Measurements from ENCODE around the gene SDK1. TPM values are rescaled to one million over a fixed set of nuclear protein-coding genes. Genes with fewer than 3 reads are reported as not detected.

SDK1 gene
- total and polyA plus RNA-seq, 2 of the 8 experiments (the other 6 are each of a cell fraction or from before 2014, with no cell fraction given): 3.3 to 7.2 TPM

DNA sequence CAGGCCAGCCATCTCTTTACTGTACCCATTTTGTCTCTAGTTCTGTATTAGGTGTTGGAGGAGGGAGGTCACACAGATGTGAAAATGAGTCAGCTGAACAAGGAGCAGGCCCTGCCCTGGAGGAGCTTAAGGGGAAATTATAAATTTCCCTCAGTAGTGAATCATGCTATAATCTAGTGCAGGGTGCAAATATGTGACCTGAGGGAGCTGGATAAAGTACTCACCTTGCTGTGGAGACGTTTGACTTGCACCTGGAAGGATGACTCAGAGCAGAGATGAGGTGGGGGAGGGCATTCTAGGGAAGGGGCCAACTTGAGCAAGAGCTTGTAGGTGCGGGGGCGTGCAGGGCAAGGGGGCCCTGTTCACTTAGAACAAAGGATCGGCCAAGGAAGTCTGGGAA is 610.6 kb downstream of the SDK1 start:
- no peak overlapping the region for H3K4me3 ChIP-seq (ENCODE audit: extremely low read depth in 1 of 4, insufficient read depth in 2 of 4, low read depth in 3 of 4, low read length in 4 of 4)
- H2BK120ac ChIP-seq (replicated peaks; ENCODE audit: low read depth, low read length): no peak overlapping the region
- 0 out of 2 replicates have a peak overlapping the region, but pooled peaks have one; percentile 28 for H2AK5ac ChIP-seq (ENCODE audit: low read depth, low read length)
- H3K23me2 ChIP-seq (ENCODE audit: low read depth, low read length): no peaks in the 10 kb centered on the region
- no peaks in the 10 kb centered on the region for H4K20me1 ChIP-seq (replicated peaks in 1 of 2; ENCODE audit: control insufficient read depth in 1 of 2, insufficient read depth in 2 of 2, low read length in 2 of 2)
- no peak overlapping the region for H2BK12ac ChIP-seq (ENCODE audit: low read depth, low read length)
- POLR2A ChIA-PET (ENCODE audit: partially characterized antibody): no interaction called here
- H3K9me3 ChIP-seq (ENCODE audit: insufficient read depth in 2 of 2, low read depth in 1 of 2, low read length in 1 of 2): peaks cover 0 to 4% of the 10 kb centered on the region in 2 experiments; a peak in 1 of 4 replicates
- H3K56ac ChIP-seq (replicated peaks; ENCODE audit: insufficient read length, low read depth, low read length): no peak overlapping the region
- CTCF ChIA-PET (ENCODE audit: partially characterized antibody): interaction anchor here (1.8 kb wide), 1 partner anchor 16 kb away, joined by 6 read pairs; no protein-coding TSS in a partner anchor
- H3K18ac ChIP-seq (ENCODE audit: extremely low read depth, low read length): no peak overlapping the region
- no peaks in the 10 kb centered on the region for H3K79me1 ChIP-seq (ENCODE audit: low read depth, low read length)
- no peak overlapping the region for H3K4me2 ChIP-seq (ENCODE audit: insufficient read depth in 1 of 2, low read depth in 2 of 2, low read length in 2 of 2)
- H3K27me3 ChIP-seq (replicated peaks in 1 of 4; ENCODE audit: control insufficient read depth in 3 of 4, extremely low read depth in 1 of 4, insufficient read depth in 3 of 4, low read length in 3 of 4): no peaks in the 10 kb centered on the region
- no peak overlapping the region for H3K23ac ChIP-seq (ENCODE audit: insufficient read length)
- H2AFZ ChIP-seq (ENCODE audit: low read length): no peak overlapping the region
- H4K5ac ChIP-seq (ENCODE audit: insufficient read length, low read depth, low read length): no peak overlapping the region
- H2BK15ac ChIP-seq (ENCODE audit: low read length): no peak overlapping the region
- WGBS, 2 experiments (ENCODE audit: extremely low coverage in 1 of 2, insufficient coverage in 1 of 2, insufficient read length in 1 of 2, insufficient replicate concordance in 2 of 2, low coverage in 1 of 2, low lambda C conversion rate in 2 of 2, missing lambda C conversion rate in 1 of 2): 85% methylated on average over 4 of the region's 4 CpGs; no CpG with 5 or more reads in 1 of the 2 experiments
- no peak overlapping the region for H4K8ac ChIP-seq (ENCODE audit: extremely low read depth, insufficient read depth, low read length)
- no peak overlapping the region for H2BK20ac ChIP-seq (ENCODE audit: low read length)
- no peak overlapping the region for H4K91ac ChIP-seq (replicated peaks; ENCODE audit: insufficient read length, low read length)
- no peaks in the 10 kb centered on the region for H3K36me3 ChIP-seq (ENCODE audit: control insufficient read depth in 2 of 4, insufficient read depth in 4 of 4, low read length in 3 of 4)
- H3K14ac ChIP-seq (ENCODE audit: insufficient read length): no peak overlapping the region
- H2BK5ac ChIP-seq (ENCODE audit: low read depth, low read length): no peak overlapping the region
- no peak overlapping the region for H3K9ac ChIP-seq (replicated peaks in 1 of 4; ENCODE audit: extremely low read depth in 1 of 4, low read depth in 3 of 4, low read length in 3 of 4)
- FAIRE-seq (no peak), DNase-seq (ENCODE audit: low read depth in 1 of 2, low spot score in 2 of 2) (no peak)
- no peaks in the 10 kb centered on the region for H3K79me2 ChIP-seq (ENCODE audit: control insufficient read depth in 1 of 2, insufficient read depth in 2 of 2, low read length in 2 of 2)
- H3K27ac ChIP-seq (ENCODE audit: low read depth, low read length): no peak overlapping the region
- H3K4ac ChIP-seq (replicated peaks; ENCODE audit: insufficient read length, low read depth, low read length): no peak overlapping the region
- peaks cover 0 to 9% (median under 1%) of the 10 kb centered on the region in 4 experiments; a peak in 2 of 7 replicates for H3K4me1 ChIP-seq (replicated peaks in 1 of 4; ENCODE audit: control insufficient read depth in 3 of 4, insufficient read depth in 4 of 4, low read length in 3 of 4)
- TF ChIP-seq MAFK (IDR thresholded peaks at IDR 0.05; ENCODE audit: low read depth, low read length) (no peak), RFX5 (IDR thresholded peaks at IDR 0.05; ENCODE audit: borderline replicate concordance, low read depth, low read length) (no peak), CREB1 (IDR thresholded peaks at IDR 0.05) (no peak), JUND (IDR thresholded peaks at IDR 0.05; ENCODE audit: low read length) (no peak), SIN3A (conservative IDR thresholded peaks at IDR 0.05 in 1 of 2, IDR thresholded peaks at IDR 0.05 in 1 of 2; ENCODE audit: low read depth in 1 of 2, low read length in 2 of 2) (no peak), KDM5A (IDR thresholded peaks at IDR 0.05; ENCODE audit: low read length) (no peak), RBBP5 (IDR thresholded peaks at IDR 0.05; ENCODE audit: borderline replicate concordance, low read depth, low read length) (no peak), BRCA1 (IDR thresholded peaks at IDR 0.05; ENCODE audit: low read depth, low read length) (no peak), EP300 (IDR thresholded peaks at IDR 0.05; ENCODE audit: borderline replicate concordance in 1 of 2, low read depth in 2 of 2, low read length in 2 of 2) (no peak), CBX5 (IDR thresholded peaks at IDR 0.05; ENCODE audit: low read depth, low read length) (no peak)
- TF ChIP-seq, protein P1, sequence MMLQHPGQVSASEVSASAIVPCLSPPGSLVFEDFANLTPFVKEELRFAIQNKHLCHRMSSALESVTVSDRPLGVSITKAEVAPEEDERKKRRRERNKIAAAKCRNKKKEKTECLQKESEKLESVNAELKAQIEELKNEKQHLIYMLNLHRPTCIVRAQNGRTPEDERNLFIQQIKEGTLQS (IDR thresholded peaks at IDR 0.05; ENCODE audit: insufficient read depth, low read depth, low read length): no peak
- TF ChIP-seq, protein P2, sequence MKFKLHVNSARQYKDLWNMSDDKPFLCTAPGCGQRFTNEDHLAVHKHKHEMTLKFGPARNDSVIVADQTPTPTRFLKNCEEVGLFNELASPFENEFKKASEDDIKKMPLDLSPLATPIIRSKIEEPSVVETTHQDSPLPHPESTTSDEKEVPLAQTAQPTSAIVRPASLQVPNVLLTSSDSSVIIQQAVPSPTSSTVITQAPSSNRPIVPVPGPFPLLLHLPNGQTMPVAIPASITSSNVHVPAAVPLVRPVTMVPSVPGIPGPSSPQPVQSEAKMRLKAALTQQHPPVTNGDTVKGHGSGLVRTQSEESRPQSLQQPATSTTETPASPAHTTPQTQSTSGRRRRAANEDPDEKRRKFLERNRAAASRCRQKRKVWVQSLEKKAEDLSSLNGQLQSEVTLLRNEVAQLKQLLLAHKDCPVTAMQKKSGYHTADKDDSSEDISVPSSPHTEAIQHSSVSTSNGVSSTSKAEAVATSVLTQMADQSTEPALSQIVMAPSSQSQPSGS (IDR thresholded peaks at IDR 0.05; ENCODE audit: low read length): no peak
